GM19035 (cell line): ENCODE results near the gene TMEM63B.
"Not testable (repeated sequence)": the region's sequence is repeated elsewhere in the genome, so short reads cannot be mapped to it uniquely, and the experiment has no call there.

Source experiments
- ATAC-seq: cut with Tn5 transposase; IDR thresholded peaks from one replicate; pipeline ENCODE4 v1.9.1; 2021; ENCODE audit not compliant: unreplicated experiment

Gene TMEM63B

GRCh38 chr6:44189257-44189656 is 61.9 kb downstream of the TMEM63B start:
- ATAC-seq = no peak

- ATAC-seq = no peak
These were observed 63.4 kb downstream of the TMEM63B start for GRCh38 chr6:44190715-44191114.

- no peak for ATAC-seq
These were observed 65.2 kb downstream of the TMEM63B start for GRCh38 chr6:44192428-44193041.

- no peak for ATAC-seq
These were observed 66.1 kb downstream of the TMEM63B start for GRCh38 chr6:44193307-44193910.

GRCh38 chr6:44194326-44194725 is 67.0 kb downstream of the TMEM63B start:
- no peak for ATAC-seq

- ATAC-seq = not testable (repeated sequence)
These were observed 69.0 kb downstream of the TMEM63B start for GRCh38 chr6:44196351-44196750.

GRCh38 chr6:44198684-44199083 is 71.3 kb downstream of the TMEM63B start:
- no peak for ATAC-seq

GRCh38 chr6:44199883-44200282 is 72.5 kb downstream of the TMEM63B start:
- no peak for ATAC-seq

- ATAC-seq = no peak
These were observed 73.8 kb downstream of the TMEM63B start for GRCh38 chr6:44201200-44201599.

GRCh38 chr6:44201638-44202303 is 74.4 kb downstream of the TMEM63B start:
- ATAC-seq = no peak

- ATAC-seq = no peak
These were observed 75.1 kb downstream of the TMEM63B start for GRCh38 chr6:44202332-44202971.

- ATAC-seq = no peak
These were observed 75.8 kb downstream of the TMEM63B start for GRCh38 chr6:44202972-44203750.

GRCh38 chr6:44203955-44204354 is 76.6 kb downstream of the TMEM63B start:
- ATAC-seq = no peak
